Lower leg skin (tissue), 4 donors: ENCODE results near the gene SLC46A1. TPM values are rescaled to one million over a fixed set of nuclear protein-coding genes. Genes with fewer than 3 reads are reported as not detected.

ENCODE experiments used
- DNase-seq, 2 donors: peaks; one replicate each; pipeline ENCODE4 v3.0.0-alpha.2; 2019; ENCODE audit warnings: low spot score in 2 of 2
- H3K4me3 ChIP-seq: fragments of 200-600 bp; sonication (generic); 2 replicates; pipeline ENCODE4 v1.5.1; 2017; ENCODE audit warnings: mild to moderate bottlenecking, low read depth; ENCODE audit not compliant: poor library complexity, severe bottlenecking
- POLR2A ChIP-seq, 2 donors: fragments of 450-650 bp; IDR thresholded peaks; one replicate each; pipeline ENCODE4 v1.6.1; 2016 to 2017; ENCODE audit warnings: antibody characterized with exemption in 2 of 2, mild to moderate bottlenecking in 1 of 2, moderate library complexity in 1 of 2
- WGBS, 2 donors: methylation state at CpG; one replicate each; pipeline ENCODE4 v1.1.5; 2018; 5-methylcytosine and 5-hydroxymethylcytosine counted together
- intact Hi-C: fragments of 100-400 bp; cut with DNase I; formaldehyde crosslinking; loops from one replicate; pipeline ENCODE4 v1.15.0; 2023; ENCODE audit warnings: low total_unique reads
- total RNA-seq, 4 donors: library from RNA; depleted of rRNA; stranded (reverse); fragments of >200 nt; gene quantifications; one replicate each; pipeline ENCODE4 v1.1.0, GENCODE V29; 2016
- TF ChIP-seq, protein P1 (sequence below), 3 donors: fragments of 450-650 bp; IDR thresholded peaks; one replicate each; pipeline ENCODE4 v1.5.1; 2016; ENCODE audit warnings: antibody characterized with exemption in 3 of 3, mild to moderate bottlenecking in 3 of 3, moderate library complexity in 2 of 3

Gene SLC46A1
- total RNA-seq, 4 donors from 2014 or later = 0.89 to 11.5 (median 4.5) TPM

DNA sequence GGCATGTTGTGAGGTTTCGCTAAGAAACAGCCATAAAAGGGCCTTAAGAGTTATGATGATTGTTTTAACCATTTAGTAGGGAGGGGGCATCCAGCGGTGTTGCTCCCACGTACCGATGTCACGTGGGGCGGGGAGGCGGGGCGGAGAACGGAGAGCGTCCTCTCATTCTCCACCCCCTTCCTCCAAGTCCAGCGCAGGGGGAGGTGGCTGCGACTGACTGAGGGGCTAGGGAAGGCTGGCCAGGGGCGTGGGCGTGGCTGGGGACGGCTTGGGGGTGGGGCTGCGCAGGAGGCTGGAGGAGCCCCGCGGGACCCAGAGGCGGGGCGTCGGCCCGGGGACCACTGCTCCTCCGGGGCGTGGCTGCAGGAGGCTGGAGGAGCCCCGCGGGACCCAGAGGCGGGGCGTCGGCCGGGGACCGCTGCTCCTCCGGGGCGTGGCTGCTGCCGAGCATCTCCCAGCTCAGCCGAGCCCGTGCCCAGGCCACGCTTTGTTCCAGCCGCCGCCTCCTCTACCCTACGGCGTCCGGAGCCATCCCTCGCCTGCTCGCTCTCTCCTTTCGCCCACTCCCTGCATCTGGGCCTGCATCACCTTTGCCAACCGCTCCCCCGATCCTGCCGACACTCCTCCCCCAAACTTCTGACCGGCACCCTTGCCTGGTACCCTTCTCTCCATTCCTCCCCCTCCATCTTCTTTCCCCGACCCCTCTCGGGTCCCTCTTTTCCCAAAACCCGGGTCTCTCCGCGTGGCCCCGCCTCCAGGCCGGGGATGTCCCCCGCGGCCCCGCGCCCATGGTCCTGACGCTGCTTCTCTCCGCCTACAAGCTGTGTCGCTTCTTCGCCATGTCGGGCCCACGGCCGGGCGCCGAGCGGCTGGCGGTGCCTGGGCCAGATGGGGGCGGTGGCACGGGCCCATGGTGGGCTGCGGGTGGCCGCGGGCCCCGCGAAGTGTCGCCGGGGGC, 34.5 kb downstream of the SLC46A1 start, which contains the start of gene SARM1:
Gene SARM1 (plus strand): TSS at position 450 of the 958 bp plus-strand sequence. CDS start 339 bp downstream, at position 789.
- intact Hi-C loops = no loop called here
- WGBS, 2 donors = 1% methylated on average over 58 to 80 of the region's 80 CpGs
- peak; percentile 59 to 95 for DNase-seq
- H3K4me3 ChIP-seq = peak within 1 kb of the TSS; percentile 34
- TF ChIP-seq, protein P1, sequence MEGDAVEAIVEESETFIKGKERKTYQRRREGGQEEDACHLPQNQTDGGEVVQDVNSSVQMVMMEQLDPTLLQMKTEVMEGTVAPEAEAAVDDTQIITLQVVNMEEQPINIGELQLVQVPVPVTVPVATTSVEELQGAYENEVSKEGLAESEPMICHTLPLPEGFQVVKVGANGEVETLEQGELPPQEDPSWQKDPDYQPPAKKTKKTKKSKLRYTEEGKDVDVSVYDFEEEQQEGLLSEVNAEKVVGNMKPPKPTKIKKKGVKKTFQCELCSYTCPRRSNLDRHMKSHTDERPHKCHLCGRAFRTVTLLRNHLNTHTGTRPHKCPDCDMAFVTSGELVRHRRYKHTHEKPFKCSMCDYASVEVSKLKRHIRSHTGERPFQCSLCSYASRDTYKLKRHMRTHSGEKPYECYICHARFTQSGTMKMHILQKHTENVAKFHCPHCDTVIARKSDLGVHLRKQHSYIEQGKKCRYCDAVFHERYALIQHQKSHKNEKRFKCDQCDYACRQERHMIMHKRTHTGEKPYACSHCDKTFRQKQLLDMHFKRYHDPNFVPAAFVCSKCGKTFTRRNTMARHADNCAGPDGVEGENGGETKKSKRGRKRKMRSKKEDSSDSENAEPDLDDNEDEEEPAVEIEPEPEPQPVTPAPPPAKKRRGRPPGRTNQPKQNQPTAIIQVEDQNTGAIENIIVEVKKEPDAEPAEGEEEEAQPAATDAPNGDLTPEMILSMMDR (IDR thresholded peaks at IDR 0.05) = no peak
- TF ChIP-seq POLR2A (IDR thresholded peaks at IDR 0.05) = no peak

GRCh38 chr17:28370744-28371103, 35.3 kb downstream of the SLC46A1 start:
- TF ChIP-seq, protein P1 (IDR thresholded peaks at IDR 0.05) = no peak
- no peak for TF ChIP-seq POLR2A (IDR thresholded peaks at IDR 0.05)
- no peak for DNase-seq
- H3K4me3 ChIP-seq = no peak overlapping the region
- 38 to 43% methylated on average over 1 of the region's 1 CpG for WGBS, 2 donors
- intact Hi-C loops = no loop called here

- H3K4me3 ChIP-seq = no peak within 1 kb of the TSS
- intact Hi-C loops = no loop called here
- 33 to 37% methylated on average over 8 of the region's 8 CpGs for WGBS, 2 donors
Observed at GRCh38 chr17:28370035-28370743, 35.8 kb downstream of the SLC46A1 start, which contains the start of gene VTN. Gene VTN (minus strand): TSS chr17:28370307. CDS start chr17:28370203, 104 bp downstream.

DNA sequence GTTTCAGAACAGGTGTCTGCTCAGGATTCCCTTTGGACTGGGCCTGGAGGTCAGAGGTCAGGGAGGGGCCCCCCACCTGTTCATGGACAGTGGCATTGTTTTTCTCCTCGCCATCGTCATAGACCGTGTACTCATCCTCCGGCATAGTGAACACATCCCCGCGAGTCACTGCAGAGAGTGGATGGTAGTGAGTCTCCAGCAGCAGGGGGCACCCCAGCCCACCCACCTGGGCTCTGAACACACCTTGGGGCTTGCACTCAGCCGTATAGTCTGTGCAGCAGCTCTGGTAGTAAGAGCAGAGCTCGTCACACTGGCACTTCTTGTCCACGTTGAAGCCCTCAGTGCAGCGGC, 36.4 kb downstream of the SLC46A1 start:
- 80 to 85% methylated on average over 7 to 9 of the region's 10 CpGs for WGBS, 2 donors
- TF ChIP-seq, protein P1 (IDR thresholded peaks at IDR 0.05) = no peak
- no peak for TF ChIP-seq POLR2A (IDR thresholded peaks at IDR 0.05)
- intact Hi-C loops = no loop called here
- DNase-seq = no peak
- H3K4me3 ChIP-seq = no peak overlapping the region

More at GRCh38 chr17:28370035-28370743, 35.8 kb downstream of the SLC46A1 start, which contains the start of gene VTN:
- TF ChIP-seq POLR2A (IDR thresholded peaks at IDR 0.05) = no peak
- TF ChIP-seq, protein P1 (IDR thresholded peaks at IDR 0.05) = peak in 1 of 3 donors; percentile 16
- no peak for DNase-seq

- no peak for TF ChIP-seq POLR2A (IDR thresholded peaks at IDR 0.05)
- TF ChIP-seq, protein P1 (IDR thresholded peaks at IDR 0.05) = no peak
- H3K4me3 ChIP-seq = no peak overlapping the region
- 93% methylated on average over 22 to 23 of the region's 23 CpGs for WGBS, 2 donors
Observed at GRCh38 chr17:28368915-28369683, 36.9 kb downstream of the SLC46A1 start.

More at GRCh38 chr17:28368915-28369683, 36.9 kb downstream of the SLC46A1 start:
- intact Hi-C loops = no loop called here
- DNase-seq = no peak
